Gastroesophageal sphincter (tissue), 4 donors: ENCODE data around the gene SLC38A1. TPM values are rescaled to one million over a fixed set of nuclear protein-coding genes. Genes with fewer than 3 reads are reported as not detected.
"Not testable (repeated sequence)": the region's sequence is repeated elsewhere in the genome, so short reads cannot be mapped to it uniquely, and the experiment has no call there.

Experiments
- ATAC-seq: fragments of 150-250 bp; one replicate; pipeline ENCODE4 v1.9.1; 2016; ENCODE audit warnings: mild to moderate bottlenecking, moderate library complexity
- H3K27ac ChIP-seq, 4 donors: fragments of 200-600 bp; sonication (generic) in 3 of 4; 1 replicate in 3 of 4; 2 replicates in 1 of 4; pipeline ENCODE4 v1.5.1; 2016 to 2019
- H3K27me3 ChIP-seq: fragments of 200-600 bp; sonication (generic); one replicate; pipeline ENCODE4 v1.5.1; 2019
- H3K36me3 ChIP-seq, 2 donors: fragments of 200-600 bp; sonication (generic); one replicate each; pipeline ENCODE4 v1.5.1; 2019; ENCODE audit warnings: control low read depth in 1 of 2
- H3K4me1 ChIP-seq, 3 donors: fragments of 200-600 bp; sonication (generic); 1 replicate in 2 of 3; 2 replicates in 1 of 3; pipeline ENCODE4 v1.5.1; 2016 to 2019; ENCODE audit warnings: control low read depth in 2 of 3
- H3K4me3 ChIP-seq, 2 donors: fragments of 200-600 bp; sonication (generic); one replicate each; pipeline ENCODE4 v1.5.1; 2019; ENCODE audit warnings: mild to moderate bottlenecking in 1 of 2, moderate library complexity in 1 of 2
- H3K9me3 ChIP-seq, 3 donors: fragments of 200-600 bp; sonication (generic); one replicate each; pipeline ENCODE4 v1.5.1; 2017 to 2019; ENCODE audit warnings: control low read depth in 2 of 3
- CTCF ChIP-seq, 4 experiments: fragments of 200-600 bp in 2 of 4; fragments of 450-650 bp in 2 of 4; sonication (generic) in 1 of 4; IDR thresholded peaks; one replicate each; pipeline ENCODE4 v1.5.1; 2017 to 2019; ENCODE audit warnings: antibody characterized with exemption in 4 of 4, mild to moderate bottlenecking in 2 of 4, moderate library complexity in 2 of 4
- EP300 ChIP-seq: sonication (generic); formaldehyde crosslinking; IDR thresholded peaks from one replicate; pipeline ENCODE4 v1.6.1; 2017; ENCODE audit warnings: antibody characterized with exemption, mild to moderate bottlenecking
- POLR2A ChIP-seq, 2 donors: fragments of 450-650 bp; IDR thresholded peaks; one replicate each; pipeline ENCODE4 v1.6.1; 2017; ENCODE audit warnings: antibody characterized with exemption in 2 of 2, mild to moderate bottlenecking in 2 of 2, moderate library complexity in 1 of 2
- POLR2AphosphoS5 ChIP-seq: sonication (generic); formaldehyde crosslinking; IDR thresholded peaks from one replicate; pipeline ENCODE4 v1.6.1; 2017; ENCODE audit warnings: antibody characterized with exemption
- WGBS, 2 donors: methylation state at CpG; one replicate each; pipeline ENCODE4 v1.1.5; 2018; ENCODE audit warnings: low coverage in 1 of 2; 5-methylcytosine and 5-hydroxymethylcytosine counted together
- total RNA-seq, 4 donors: library from RNA; depleted of rRNA; stranded (reverse); fragments of >200 nt; gene quantifications; one replicate each; pipeline ENCODE4 v1.1.0, GENCODE V29; 2016

The SLC38A1 gene
- total RNA-seq, 4 donors from 2014 or later: 175 to 273 (median 195) TPM

DNA sequence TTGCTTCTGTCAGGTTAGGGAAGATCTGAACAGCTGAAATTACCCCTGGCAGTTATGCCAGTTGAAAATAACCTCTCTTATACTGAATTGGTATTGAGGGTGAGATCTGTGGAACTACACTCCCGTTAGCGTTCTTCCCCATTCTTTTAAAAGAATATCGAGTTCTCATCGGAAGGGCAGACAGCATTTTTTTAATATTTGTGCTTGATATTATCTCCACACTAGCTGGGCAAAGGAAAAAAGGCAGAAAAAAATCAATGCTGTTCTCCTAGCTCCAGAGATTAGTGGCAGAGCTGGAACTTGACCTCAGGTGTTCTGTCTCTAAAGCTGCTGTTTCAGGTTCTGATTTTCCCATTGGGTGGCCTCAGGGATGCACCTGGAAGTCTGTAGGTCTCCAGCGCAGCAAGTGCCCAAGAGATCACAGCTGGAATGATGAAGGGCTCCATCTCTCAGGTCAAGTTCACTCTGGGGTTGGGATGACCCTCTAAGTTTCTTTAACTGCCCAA lies 67.5 kb downstream of the SLC38A1 start:
- H3K4me1 ChIP-seq: peaks cover 3 to 32% (median 8%) of the 10 kb centered on the region in 3 donors
- WGBS, 2 donors: 73 to 76% methylated on average over 5 of the region's 5 CpGs

DNA sequence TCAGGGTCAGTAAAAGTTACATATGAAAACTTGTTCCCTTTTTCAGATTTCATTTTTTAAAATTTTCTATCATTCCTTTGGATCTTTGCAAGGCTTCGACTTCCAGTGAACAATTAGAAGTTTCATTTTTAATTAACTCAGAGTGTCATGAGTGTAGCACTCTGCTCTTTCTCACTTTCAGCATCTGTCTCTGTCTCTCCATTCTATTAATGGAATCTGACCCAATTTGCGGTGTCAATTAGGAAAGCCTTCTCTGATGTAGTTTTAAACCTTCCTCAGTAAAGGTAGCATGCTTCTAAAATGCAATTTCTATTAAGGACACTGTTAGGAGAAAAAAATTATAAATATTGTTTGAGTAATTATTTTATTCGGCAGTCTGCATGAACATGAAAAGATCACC lies 68.3 kb downstream of the SLC38A1 start:
- WGBS, 2 donors: 67 to 72% methylated on average over 3 of the region's 3 CpGs
- H3K4me3 ChIP-seq: no peak overlapping the region
- no peaks in the 10 kb centered on the region for H3K9me3 ChIP-seq
- peaks cover 7 to 91% of the 10 kb centered on the region in 2 donors for H3K36me3 ChIP-seq
- H3K27ac ChIP-seq: no peak overlapping the region
- ATAC-seq: no peak
- peaks cover 0 to 24% (median 4%) of the 10 kb centered on the region in 3 donors for H3K4me1 ChIP-seq
- no peak for TF ChIP-seq EP300
- TF ChIP-seq CTCF (IDR thresholded peaks at IDR 0.05): no peak
- TF ChIP-seq POLR2AphosphoS5: no peak
- TF ChIP-seq POLR2A (IDR thresholded peaks at IDR 0.05): no peak
- no peaks in the 10 kb centered on the region for H3K27me3 ChIP-seq

More for the DNA sequence above, 67.5 kb downstream of the SLC38A1 start:
- no peak for ATAC-seq
- Histone ChIP-seq H3K4me3 (no peak overlapping the region), H3K36me3 (peaks cover 7 to 87% of the 10 kb centered on the region in 2 donors), H3K27ac (no peak overlapping the region), H3K9me3 (no peaks in the 10 kb centered on the region), H3K27me3 (no peaks in the 10 kb centered on the region)
- TF ChIP-seq EP300: no peak
- TF ChIP-seq POLR2AphosphoS5: no peak
- TF ChIP-seq POLR2A (IDR thresholded peaks at IDR 0.05): no peak
- no peak for TF ChIP-seq CTCF (IDR thresholded peaks at IDR 0.05)

- WGBS, 2 donors: 84 to 88% methylated on average over 5 of the region's 5 CpGs
- Histone ChIP-seq H3K4me3 (no peak overlapping the region), H3K27ac (no peak overlapping the region), H3K27me3 (no peaks in the 10 kb centered on the region), H3K36me3 (peaks cover 7 to 92% of the 10 kb centered on the region in 2 donors), H3K4me1 (peaks cover 0 to 7% (median 0%) of the 10 kb centered on the region in 3 donors), H3K9me3 (no peaks in the 10 kb centered on the region)
- TF ChIP-seq POLR2AphosphoS5: no peak
- TF ChIP-seq POLR2A (IDR thresholded peaks at IDR 0.05): no peak
- no peak for TF ChIP-seq CTCF (IDR thresholded peaks at IDR 0.05)
- TF ChIP-seq EP300: no peak
- no peak for ATAC-seq
Observed at GRCh38 chr12:46198913-46199312, 69.9 kb downstream of the SLC38A1 start.

GRCh38 chr12:46197883-46198282 lies 71.0 kb downstream of the SLC38A1 start:
- TF ChIP-seq EP300 (no peak), CTCF (IDR thresholded peaks at IDR 0.05) (no peak), POLR2A (IDR thresholded peaks at IDR 0.05) (no peak), POLR2AphosphoS5 (no peak)
- no peak overlapping the region for H3K27ac ChIP-seq
- ATAC-seq: no peak

GRCh38 chr12:46190533-46190932 lies 78.3 kb downstream of the SLC38A1 start:
- not testable (repeated sequence) for ATAC-seq, H3K4me3 ChIP-seq, H3K9me3 ChIP-seq, H3K27ac ChIP-seq, H3K27me3 ChIP-seq
- peaks cover 0 to 16% (median 0%) of the 10 kb centered on the region in 3 donors for H3K4me1 ChIP-seq
- WGBS, 2 donors: 100% methylated on average over 2 of the region's 2 CpGs
- H3K36me3 ChIP-seq: peaks cover 0 to 10% of the 10 kb centered on the region in 2 donors

More at GRCh38 chr12:46197883-46198282, 71.0 kb downstream of the SLC38A1 start:
- H3K27me3 ChIP-seq: no peaks in the 10 kb centered on the region
- 82 to 86% methylated on average over 5 of the region's 5 CpGs for WGBS, 2 donors
- H3K9me3 ChIP-seq: no peaks in the 10 kb centered on the region
- H3K4me1 ChIP-seq: no peaks in the 10 kb centered on the region
- H3K4me3 ChIP-seq: no peak overlapping the region
- peaks cover 7 to 82% of the 10 kb centered on the region in 2 donors for H3K36me3 ChIP-seq
